Hematopoietic multipotent progenitor cell treated with erythropoietin and hydrocortisone succinate and interleukin-3 and kit ligand, for 6 days (in vitro differentiated cells): ENCODE results near the gene MAP3K20.
A peak's percentile ranks its signal among the peaks of the same experiment; 100 is the strongest.
"Not testable (repeated sequence)": the region's sequence is repeated elsewhere in the genome, so short reads cannot be mapped to it uniquely, and the experiment has no call there.

ENCODE experiments used
- DNase-seq: peaks from one replicate; pipeline ENCODE4 v3.0.0-alpha.2; 2015

The MAP3K20 gene

DNA sequence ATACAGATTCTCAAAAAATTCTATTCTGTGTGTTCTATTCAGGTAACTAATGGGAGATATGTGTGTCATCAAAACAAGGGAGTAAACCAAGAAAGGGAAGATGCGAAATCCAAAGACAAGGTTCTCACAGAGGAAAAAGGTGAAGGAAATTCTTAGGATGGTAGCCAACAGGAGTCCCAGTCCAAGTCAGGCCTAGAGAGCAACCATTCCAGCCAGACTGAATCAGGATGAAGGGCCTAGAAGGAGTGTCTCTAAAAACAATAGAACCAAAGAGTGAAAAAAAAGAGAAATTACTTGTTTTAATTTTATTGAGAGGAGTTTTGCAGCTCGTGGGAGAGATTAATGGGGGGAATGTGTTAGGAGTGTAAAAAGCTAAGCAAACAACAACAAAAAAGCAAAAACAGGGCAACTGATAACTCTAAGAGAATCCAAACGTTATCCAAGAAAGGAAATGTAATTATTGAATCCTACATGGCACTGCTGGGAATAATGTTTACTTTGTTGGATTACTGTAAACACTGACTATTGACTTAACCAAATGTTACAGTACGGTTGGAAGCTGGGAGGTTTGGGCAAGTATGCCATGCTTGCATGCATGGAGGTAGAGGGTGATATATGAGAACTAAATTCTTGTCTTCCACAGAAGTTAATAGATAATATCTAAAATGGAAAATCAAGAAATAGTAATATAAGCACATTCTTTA, 12.3 kb downstream of the MAP3K20 start:
- DNase-seq: no peak

DNA sequence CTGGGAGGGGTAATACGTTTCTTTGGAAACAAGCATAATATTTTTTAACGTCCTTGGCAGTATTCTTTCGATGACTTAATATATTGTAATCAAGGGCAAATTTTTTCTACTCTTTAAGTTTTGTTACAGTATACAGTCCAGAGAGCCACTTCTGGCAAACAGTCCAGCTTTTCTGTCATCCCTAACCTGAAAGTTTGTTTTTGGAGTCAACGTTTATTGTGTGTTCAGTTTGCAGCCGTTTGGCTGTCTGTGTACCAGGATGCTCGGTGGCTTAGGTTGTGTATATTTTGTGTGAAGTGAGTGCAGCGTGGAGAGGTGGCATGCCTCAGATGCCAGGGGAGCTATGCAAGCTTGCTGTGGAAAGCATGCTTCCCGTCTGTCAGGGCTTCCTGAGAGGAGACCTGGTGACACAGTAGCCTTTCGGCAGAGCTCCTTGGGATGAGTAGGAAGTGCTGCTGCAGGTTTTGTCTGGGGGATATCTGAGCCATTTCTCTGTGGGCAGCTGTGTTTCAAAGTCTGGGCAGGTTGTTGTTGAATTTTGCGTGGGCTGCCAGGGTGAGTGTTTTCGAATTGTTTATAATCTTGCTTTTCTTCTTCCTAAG, 14.7 kb downstream of the MAP3K20 start:
- DNase-seq: no peak

DNA sequence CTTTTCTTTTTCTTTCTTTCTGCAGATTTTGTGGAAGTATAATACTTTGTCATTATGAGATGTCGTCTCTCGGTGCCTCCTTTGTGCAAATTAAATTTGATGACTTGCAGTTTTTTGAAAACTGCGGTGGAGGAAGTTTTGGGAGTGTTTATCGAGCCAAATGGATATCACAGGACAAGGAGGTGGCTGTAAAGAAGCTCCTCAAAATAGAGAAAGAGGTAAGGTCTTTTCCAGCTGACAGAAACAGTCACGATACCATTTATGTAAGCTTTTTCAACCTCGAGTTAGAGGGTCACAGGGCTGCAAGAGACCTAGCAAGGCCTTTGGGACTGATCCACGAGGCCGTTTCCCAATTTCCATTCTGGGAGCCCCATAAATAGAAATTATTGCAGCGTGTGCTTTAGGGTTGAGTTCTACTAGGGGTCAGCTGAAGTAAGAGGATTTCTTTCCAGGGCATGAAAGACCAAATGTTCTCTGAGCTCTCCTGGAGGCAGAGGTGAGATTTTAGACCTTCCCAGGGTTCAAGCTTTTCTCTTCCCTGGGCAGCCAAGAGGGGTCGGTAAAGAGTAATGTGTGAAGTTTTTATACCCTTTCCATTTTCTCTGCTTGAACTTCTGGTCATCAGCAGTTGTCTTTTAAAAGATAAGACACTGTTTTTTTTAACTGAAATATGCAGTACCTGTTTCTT, 15.5 kb downstream of the MAP3K20 start:
- no peak for DNase-seq

DNA sequence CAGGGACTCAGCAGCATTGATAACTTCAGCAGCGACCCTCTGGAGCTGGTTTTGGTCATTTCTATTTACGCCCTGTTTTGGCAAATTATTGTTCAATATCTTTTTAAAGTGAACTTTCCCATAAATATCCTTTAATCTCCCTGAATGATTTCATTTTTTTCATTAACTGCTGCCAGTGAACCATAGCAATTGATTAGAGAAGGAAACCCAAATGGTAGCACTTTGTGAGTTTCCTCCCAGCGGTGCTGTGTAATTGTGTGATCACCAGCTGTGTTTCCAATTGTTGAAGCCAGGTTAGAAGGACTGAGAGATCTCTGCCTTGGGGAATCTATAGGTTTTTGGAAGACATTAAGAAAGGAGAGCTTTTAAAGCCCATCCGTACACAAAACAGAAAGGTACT, 16.3 kb downstream of the MAP3K20 start:
- DNase-seq: no peak

DNA sequence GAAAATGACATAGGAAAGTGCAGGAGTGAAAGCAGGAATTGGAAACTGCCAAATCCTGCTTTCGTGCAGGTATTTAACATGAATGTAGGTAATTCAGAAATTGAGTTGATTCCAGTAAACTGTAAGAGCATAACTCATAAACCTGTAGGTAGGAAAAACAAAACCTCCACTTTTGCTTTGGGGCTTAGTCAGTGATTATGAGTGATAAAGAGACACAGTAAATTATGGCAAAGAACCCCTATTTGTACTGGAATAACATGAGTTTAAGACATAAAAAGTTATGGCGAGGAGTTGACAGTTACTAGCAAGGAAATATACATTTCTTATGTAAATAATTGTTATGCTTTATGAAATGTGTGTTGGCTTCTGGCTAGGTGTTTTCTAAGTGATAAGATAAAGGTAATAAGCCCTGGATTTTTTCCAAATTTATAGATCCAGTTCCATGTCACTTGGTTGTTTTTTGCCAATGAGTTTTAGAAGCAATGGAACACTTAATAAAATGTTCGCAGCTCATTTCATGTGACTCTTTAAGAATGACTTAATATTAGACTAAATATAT, 17.3 kb downstream of the MAP3K20 start:
- no peak for DNase-seq

DNA sequence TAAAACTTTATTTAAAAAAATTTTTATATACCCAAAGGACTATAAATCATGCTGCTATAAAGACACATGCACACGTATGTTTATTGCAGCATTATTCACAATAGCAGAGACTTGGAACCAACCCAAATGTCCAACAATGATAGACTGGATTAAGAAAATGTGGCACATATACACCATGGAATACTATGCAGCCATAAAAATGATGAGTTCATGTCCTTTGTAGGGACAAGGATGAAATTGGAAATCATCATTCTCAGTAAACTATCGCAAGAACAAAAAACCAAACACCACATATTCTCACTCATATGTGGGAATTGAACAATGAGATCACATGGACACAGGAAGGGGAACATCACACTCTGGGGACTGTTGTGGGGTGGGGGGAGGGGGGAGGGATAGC, 18.0 kb downstream of the MAP3K20 start:
- not testable (repeated sequence) for DNase-seq

DNA sequence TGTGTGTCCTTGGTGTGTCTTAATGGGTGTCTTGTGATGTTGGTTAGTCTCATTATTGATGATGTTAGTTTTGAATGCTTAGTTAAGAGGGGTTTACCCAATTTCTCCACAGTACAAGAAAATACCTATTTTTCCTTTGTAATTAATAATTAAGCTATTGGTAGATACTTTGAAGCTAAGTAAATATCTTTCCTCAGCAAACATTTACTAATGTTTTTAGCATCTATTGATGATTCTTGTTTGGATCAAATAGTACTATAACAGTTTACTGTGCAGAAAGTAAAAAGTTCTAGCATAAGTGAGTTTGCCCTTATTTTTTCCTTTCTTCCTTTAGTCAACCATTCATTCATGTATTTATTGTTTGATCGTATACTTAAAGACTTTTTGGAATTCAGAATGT, 19.1 kb downstream of the MAP3K20 start:
- no peak for DNase-seq

DNA sequence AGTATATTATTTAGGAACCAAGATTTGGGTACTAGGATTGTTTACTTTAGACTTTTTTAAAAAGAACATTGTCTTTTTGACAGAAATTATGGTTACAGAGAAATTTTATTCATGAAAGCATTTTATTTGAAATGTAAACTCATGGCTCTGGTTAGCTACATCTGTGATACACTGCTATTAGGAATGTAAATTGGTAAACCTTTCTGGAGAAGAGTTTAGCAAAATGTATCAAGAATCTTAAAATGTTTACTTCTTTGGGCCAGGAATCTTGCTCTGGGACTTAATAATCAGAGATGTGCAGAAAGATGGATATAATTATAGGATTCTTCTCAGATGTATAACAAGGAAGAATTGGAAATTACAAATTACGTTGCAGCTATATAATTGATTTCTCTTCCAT, 19.7 kb downstream of the MAP3K20 start:
- no peak for DNase-seq

DNA sequence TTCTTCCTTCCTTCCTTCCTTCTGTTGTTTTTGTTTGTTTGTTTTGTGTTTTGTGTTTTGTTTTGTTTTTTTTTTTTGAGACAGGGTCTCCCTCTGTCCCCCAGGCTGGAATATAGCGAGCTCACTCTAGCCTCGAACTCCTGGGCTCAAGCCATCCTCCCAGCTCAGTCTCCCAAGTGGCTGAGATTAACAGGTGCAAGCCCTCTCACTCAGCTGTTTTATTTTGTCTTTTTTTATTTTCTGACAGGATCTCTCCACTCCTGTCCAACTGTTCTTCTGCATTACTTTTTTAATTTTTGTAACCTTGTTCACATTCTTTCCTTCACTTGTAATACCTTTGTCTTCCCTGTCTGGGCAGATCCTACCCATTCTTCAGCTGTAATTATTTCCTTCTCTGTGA, 23.6 kb downstream of the MAP3K20 start:
- no peak for DNase-seq

DNA sequence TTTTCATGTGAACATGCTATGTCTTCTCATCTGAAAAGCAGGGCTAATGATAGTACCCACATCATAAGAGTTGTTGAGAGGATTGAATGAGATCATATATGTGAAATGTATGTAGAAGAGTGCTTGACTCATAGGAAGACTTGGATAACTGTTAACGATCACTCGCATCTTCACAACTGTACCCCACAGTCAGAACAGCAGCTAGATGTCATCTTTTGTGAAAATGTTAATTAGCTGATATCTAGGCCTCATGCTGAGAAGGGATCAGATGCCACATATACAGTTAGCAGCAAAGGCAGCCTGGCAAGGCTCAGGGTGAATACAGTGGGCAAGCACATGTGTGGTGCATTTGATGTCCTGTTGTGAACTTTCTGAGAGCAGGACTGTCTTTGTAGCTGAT, 24.2 kb downstream of the MAP3K20 start:
- no peak for DNase-seq

DNA sequence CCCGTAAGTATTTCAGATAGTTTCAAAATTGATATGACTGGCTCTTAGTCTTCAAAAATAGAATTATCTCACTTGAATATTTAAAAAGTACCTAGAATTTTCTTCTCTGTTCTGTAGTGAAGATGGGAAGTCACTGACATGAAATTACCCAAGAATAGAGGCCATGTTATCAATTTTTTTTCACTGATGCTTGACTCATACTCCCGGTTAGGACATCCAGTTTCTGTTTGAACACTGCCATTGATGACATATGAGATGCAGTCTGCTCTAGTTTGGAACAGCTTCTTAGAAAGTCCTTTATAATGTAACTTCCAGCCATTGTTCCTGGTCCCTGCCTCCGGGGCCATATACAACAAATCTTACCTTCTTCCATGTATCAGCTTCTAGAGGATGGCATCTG, 26.0 kb downstream of the MAP3K20 start:
- no peak for DNase-seq

DNA sequence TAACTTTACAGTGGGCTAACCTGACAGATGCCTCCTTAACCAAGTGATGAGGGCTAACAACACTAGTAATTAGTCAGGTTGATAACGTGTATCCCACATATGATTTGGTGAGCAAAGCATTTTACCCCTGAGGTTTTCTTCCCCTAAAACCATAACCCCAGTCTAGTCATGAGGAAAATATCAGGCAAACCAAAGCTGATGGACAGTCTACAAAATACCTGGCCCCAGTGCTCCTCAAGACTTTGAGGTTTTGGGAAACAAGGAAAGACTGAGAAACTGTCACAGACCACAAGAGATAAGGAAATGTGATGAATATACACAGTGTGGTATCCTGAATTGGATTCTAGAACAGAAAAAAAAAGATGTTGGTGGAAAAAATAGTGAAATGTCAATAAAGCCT, 28.5 kb downstream of the MAP3K20 start:
- DNase-seq: no peak

DNA sequence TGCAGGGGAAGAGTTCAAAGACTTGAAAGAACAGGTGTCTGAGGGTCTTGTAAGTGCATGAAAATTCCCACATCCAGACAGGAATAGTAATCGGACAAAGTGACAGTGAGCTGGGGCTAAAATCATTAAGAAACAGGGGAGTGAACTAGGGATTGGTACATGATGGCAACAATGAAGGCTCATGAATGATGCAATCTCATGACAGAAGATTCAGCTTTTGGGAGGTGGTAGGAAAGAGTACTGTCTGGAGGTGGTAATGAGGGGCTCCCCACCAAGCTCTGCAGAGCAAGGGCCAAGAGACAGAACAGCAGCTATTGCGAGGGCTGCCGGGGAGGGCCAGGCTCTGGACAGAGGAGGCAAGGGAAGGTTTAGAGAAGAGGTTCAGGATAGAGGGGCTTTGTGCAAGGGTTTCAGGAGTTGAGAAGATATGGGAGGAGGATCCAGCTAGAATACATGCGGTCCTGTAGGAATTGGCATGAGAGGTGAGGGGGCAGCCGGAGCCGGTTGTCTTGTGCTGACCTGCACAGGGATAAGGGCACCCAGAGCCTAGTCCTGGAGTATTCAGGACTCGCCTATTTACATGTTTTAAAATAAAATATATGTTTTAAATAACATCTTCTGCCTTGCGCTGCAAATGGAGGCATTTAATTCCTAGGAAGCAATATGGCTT, 31.4 kb downstream of the MAP3K20 start:
- no peak for DNase-seq

DNA sequence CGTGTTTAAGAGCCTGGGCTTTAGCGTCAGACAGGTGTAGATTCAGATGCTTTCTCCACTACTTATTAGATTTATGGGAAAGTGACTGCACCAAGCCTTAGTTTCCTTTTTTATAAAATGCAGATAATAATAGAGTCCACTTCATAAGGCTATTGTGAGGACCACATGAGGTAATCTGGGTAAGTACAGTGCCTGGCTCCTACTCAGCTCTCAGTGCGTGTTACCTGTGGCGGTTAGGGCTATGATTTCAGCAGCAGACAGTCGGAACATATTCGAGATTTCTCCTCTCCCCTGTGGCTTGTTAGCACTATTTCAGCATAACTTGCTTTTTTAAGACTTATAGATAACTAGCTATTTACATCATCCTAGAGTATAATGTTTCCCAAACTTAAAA, 32.0 kb downstream of the MAP3K20 start:
- no peak for DNase-seq

DNA sequence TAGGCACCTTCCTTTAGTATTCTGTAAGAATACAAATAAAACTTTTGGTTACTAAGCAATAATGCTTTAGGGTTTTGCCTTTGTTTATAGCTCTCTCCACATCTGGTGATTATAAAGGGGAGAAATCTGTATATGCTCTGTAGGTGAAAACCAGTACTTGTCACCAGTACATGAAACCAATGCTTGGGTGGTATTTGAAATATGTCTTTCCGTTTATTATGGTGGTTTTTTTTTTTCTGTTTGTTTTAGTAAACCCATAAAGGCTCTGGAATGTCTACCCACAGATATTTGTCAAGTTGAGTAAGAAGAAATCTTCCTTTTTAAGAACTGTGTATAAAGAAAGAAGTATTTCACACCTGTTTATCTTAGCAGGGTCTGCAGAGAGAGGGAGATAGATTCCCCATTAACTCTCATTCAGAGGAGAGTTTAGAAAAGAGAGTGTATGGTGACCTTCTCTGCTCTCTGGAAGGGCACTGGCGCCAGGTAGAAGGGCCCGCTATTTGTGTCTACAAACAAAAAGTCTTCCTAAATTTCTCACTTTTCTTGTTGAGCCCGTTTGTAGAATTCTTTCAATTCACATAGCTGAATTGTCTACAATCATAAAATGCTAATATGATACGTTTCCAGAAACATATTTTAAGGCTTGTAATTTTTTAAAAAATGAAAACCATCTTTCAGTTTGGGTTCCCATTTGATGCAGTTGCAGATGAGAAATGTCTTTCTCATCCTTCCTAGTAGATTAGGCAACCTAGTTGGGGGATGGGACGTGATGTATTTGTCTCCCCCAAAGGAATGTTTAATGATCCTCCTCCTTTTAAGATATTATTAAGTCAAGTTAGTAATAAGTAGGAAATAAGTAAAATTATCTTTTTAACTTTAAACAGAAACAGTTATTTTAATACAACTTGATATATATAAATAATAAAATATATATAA, 33.9 kb downstream of the MAP3K20 start:
- no peak for DNase-seq

DNA sequence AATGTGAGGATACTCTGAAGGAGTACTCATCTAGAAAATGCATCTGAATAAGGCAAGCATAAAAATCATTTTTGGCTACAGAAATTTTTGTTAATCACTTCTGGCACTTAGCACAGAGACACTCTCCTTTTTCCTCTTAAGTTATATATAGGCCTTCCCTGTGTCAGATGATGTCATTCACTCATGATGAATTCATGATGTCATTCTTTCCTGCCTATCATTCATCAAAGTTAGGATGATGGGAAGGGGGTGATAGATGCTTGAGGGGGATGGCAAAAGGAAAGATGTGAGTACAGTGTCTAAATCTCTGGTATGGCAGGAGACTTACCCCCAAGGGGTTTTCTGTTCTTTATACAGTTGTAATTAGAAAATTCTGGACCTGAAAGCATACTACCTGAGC, 42.0 kb downstream of the MAP3K20 start:
- DNase-seq: no peak

DNA sequence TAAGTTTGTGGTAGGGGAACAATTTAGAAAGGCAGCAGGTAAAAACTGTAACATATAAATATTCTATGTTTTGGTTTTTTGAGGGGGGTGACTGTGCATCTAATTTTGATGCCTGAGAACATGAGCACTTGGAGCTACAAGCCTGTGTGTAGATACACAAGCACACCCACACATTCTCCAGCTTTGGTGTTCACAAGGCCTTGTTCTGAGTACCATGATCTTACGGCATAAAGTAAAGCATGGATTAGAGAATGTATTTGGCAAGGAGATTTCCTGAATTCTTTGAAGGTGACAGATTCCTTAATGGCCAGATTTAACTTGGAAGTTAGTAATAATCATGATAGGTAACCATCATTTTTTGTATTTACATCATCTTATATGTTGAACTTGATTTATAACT, 42.7 kb downstream of the MAP3K20 start:
- no peak for DNase-seq

DNA sequence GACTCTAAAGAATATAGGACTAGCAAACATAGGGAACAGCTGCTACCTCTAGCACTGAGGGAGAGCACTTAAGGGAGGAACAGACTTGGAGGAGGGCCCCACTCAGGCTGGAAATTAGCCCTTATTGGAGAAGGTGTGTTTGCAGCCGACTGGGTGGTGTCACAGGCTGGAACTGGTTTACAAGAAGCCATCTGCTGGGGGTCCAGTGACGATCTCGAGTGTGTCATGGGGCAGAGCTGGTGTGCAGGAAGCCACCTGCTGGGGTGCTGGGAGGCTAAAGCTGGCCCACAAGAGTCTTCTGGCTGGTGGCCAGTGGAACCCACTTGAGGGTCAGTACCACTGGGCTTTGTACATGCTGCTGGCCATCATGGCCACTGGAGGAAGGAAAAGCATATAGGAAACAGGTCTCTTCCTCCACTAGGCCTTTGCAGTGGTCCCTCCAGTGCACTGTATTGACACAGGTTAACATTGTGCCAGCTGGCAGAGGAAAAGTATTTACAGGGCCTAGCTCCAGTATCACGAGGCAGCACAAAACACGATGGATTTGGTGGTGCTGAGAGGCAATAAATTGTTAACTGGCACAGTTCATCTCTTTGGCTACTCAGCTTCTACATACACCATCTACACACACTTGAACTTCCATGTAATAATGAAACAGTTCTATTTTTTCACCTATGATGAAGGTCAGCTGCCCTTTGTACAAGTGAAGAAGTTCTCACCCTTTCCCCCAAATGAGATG, 43.6 kb downstream of the MAP3K20 start:
- no peak for DNase-seq

DNA sequence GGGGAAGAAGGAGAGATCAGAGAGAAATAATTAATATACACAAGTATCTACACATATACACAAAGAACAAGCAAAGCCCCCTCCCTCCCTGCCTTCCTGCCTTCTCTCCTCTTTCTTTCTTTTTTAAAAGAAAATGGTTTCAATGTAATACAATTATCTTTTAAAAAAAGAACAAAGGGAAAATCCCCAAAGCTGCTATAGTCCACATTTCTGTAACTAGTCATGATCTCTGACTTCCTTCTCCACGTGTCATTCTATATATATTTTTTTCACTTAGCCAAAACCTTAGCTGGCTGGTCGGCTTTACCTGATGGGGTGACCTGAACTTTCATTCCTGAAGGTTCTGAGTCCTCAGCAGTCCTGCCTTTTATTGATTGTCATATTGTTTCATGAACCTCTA, 44.3 kb downstream of the MAP3K20 start:
- DNase-seq: no peak

DNA sequence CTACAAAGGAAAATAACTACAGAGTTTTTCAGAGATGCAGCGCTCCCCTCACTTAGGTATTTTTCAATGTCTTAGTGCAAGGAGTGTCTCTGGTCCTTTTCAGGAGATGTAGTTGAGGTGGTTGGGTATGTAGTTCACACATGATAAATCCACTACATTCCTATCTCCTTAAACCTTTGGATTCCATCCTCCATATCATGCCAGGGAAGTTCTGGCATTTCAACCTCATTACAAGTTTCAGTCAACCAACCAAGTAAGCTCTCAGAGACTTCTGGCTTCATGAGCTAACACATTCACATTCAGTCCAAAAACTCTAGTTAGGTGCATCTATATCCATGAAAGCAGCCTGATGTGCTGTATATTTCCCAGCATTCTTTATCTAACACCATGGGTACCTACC, 47.3 kb downstream of the MAP3K20 start:
- no peak for DNase-seq

DNA sequence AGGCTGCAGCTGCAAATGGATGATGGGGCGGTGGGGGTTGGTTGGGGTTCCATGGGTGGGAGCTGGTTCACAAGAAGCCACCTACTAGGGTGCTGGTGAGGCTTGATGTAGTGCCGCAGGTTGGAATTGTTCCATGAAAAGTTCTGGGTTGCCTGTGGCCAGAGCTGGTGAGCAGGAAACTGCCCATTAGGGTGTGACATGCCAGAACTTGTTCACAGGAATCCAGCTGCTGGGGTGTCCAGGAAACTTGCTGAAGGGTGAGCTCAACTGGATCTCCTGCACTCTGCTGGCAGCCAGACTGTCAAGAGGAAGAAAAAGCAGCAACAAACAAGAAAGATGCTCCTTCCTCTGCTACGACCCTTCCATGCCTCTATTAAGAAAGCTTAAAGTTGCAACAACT, 48.8 kb downstream of the MAP3K20 start:
- DNase-seq: no peak

DNA sequence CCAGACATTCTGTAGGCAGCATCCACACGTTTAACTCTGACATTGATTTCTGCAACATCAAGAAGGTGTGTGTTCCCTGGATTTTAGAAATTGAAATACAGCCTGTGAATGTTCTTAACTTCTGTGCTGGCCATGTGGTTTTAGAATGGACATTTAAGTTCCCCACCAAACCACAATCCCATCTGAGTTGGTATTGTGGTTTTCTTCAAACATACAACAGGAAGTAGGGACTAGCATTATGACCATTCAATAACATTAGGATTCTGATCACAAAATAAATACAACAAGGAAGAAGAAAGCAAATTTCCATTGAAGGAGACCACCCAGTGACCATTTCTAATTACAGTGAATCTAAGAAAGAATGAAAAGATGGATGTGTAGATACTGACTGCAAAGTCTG, 51.2 kb downstream of the MAP3K20 start:
- DNase-seq: peak; percentile 51
